HFF-Myc (cell line): Measurements from ENCODE around the gene FOXC1.
A peak's percentile ranks its signal among the peaks of the same experiment; 100 is the strongest.

Experiments
- DNase-seq: peaks from one replicate; pipeline ENCODE4 v3.0.0-alpha.2; 2011; ENCODE audit warnings: low read depth; ENCODE audit errors: extremely low read depth
- H3K4me3 ChIP-seq: replicated peaks from 2 replicates; pipeline ENCODE4 v1.5.1; 2011; ENCODE audit warnings: low read depth, mild to moderate bottlenecking, control low read depth, low read length
- TF ChIP-seq, protein P1 (sequence below): IDR thresholded peaks from 2 replicates; pipeline ENCODE4 v1.5.1; 2012; ENCODE audit warnings: mild to moderate bottlenecking, low read depth, low read length, control low read depth; ENCODE audit errors: missing control alignments

The FOXC1 gene

DNA sequence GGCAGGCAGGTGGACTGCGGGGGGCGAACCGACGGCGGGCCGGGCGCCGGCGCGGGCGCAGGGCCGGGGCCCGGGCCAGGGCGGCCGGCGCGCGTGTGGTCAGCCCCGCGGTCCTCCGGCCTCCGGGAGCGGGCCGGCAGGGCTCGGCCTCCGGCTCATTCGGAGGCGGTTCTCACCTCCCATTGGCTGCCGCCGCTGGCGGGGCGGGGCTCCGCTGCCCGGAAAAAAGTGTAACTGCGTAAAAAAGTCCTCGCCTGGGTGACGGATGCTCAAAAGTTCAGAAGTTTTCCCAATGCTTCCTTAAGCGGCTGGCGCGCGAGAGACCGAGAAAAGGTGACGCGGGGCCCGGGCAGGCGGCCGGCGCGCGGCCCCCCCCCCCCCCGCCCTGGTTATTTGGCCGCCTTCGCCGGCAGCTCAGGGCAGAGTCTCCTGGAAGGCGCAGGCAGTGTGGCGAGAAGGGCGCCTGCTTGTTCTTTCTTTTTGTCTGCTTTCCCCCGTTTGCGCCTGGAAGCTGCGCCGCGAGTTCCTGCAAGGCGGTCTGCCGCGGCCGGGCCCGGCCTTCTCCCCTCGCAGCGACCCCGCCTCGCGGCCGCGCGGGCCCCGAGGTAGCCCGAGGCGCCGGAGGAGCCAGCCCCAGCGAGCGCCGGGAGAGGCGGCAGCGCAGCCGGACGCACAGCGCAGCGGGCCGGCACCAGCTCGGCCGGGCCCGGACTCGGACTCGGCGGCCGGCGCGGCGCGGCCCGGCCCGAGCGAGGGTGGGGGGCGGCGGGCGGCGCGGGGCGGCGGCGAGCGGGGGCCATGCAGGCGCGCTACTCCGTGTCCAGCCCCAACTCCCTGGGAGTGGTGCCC is at the start of gene FOXC1:
FOXC1 (plus strand) TSS at position 268 of the 849 bp plus-strand sequence; CDS start at position 799, 531 bp downstream.
- TF ChIP-seq, protein P1, sequence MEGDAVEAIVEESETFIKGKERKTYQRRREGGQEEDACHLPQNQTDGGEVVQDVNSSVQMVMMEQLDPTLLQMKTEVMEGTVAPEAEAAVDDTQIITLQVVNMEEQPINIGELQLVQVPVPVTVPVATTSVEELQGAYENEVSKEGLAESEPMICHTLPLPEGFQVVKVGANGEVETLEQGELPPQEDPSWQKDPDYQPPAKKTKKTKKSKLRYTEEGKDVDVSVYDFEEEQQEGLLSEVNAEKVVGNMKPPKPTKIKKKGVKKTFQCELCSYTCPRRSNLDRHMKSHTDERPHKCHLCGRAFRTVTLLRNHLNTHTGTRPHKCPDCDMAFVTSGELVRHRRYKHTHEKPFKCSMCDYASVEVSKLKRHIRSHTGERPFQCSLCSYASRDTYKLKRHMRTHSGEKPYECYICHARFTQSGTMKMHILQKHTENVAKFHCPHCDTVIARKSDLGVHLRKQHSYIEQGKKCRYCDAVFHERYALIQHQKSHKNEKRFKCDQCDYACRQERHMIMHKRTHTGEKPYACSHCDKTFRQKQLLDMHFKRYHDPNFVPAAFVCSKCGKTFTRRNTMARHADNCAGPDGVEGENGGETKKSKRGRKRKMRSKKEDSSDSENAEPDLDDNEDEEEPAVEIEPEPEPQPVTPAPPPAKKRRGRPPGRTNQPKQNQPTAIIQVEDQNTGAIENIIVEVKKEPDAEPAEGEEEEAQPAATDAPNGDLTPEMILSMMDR: no peak
- DNase-seq: peak; percentile 77
- peak within 1 kb of the TSS; percentile 72 for H3K4me3 ChIP-seq

DNA sequence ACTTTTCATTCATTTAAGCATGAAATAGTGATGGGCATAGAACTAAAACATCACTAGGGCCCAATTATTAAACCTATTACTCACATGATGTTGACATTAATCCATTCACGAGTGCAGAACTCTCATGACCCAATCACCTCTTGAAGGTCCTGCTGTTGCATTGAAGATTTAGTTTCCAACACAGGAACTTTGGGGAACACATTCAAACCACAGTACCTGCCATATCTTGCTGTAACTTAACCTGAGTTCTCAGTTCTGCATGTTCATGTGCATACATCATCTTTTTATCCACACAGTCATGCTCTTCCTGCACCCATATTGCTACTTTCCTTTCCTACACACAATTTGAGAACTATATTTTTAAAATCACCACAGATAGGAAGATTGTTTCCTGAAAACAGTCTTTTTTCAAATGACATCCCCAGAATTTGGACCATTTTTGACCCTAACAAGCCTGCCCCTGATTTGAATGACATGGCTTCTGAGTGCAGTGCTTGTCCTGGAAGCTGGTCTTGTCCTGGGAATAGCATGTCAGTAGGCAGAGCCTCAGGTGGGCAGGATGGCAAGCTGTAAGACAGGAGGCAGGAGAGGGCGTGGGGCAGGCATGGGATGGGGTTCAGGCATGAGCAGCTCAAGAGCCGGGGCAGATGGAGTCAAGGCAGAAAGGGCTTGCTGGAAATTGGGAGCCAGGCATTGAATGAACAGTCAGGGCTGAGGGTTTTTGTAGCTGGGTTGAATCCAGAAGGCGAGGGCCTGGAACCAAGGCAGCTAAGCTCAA is 49.2 kb upstream of the FOXC1 start:
- TF ChIP-seq, protein P1: no peak
- DNase-seq: no peak
- H3K4me3 ChIP-seq: no peak overlapping the region

DNA sequence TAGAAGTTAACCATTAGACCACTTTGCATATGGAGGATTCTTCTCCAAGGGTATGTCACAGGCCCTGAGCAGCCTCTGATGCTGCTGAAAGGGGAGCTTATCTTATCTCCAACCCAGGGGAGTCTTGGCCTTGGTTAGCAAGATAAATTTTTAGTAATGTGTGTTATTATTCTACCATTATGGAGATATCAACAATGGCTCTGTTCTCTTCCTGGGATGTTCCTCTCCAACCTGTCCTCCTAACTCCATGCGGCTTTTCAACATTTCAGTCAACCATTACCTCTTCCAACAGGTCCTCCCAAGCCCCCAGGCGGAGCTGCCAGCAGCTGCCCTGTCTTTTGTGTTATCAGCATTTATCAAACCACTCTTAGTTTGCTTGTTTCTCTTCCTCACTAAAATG is 48.4 kb upstream of the FOXC1 start:
- H3K4me3 ChIP-seq: no peak overlapping the region
- DNase-seq: no peak
- TF ChIP-seq, protein P1: no peak

DNA sequence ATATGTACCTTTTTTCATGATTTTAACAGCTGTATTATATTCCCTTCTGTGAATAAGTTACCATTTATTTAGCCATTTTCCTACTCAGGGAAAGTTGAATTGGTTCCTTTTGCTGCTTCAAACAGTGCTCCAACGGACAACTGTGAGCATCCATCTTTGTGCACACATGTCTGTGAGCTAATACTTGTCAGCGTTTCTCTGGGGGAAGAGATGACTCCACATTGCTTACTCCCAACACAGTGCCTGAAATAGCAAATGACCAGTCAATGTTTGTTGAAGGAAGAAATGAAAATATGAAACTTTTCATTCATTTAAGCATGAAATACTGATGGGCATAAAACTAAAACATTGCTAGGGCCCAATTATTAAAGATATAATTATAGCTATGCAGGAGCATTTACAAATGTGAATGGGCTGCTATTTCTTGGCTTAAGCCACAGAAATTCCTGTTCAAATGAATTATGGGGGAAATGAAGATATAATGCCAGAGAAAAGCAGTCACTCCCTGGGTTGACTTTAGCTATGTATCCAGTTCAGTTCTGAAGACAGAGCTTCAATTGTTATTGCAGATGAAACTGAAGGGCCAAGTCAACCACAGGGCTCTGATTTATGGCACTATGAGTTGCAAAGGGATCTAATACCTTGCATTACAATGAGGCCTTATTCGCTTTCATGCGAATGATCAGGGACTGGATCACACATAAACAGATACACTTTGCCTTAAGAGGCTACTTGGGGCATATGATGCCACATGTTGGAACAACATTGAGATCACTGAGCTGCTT is 47.4 kb upstream of the FOXC1 start:
- TF ChIP-seq, protein P1: no peak
- no peak overlapping the region for H3K4me3 ChIP-seq
- no peak for DNase-seq

DNA sequence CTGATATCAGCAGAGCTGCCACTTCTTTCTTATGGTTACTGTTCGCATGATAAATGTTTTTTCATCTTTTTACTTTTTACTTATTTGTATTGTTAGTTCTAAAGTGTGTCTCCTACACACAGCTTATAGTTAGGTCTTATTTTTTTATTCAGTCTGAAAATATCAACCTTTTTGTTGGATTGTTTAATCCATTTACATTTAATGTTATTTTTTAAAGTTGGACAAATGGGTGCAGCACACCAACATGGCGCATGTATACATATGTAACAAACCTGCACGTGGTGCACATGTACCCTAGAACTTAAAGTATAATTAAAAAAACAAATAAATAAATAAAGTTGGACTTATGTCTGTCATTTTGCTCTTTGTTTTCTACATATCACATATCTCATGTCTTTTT is 40.3 kb upstream of the FOXC1 start:
- no peak for DNase-seq
- TF ChIP-seq, protein P1: no peak
- H3K4me3 ChIP-seq: no peak overlapping the region

DNA sequence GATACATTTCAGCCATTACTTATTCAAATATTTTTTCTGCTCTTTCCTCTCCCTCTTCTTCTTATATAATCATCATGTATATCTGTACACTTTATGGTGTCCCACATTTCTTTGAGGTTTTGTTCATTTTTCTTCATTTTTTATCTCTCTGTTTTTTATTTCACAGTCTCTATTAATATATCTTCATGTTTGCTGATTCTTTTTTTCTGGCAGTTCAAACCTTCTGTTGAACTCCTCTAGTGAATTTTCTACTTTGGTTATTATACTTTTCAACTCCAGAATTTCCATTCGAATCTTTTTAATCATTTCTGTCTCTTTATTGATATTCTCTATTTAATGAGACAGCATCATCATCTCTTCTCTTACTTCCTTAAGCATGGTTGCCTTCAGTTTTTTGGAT is 38.9 kb upstream of the FOXC1 start:
- H3K4me3 ChIP-seq: no peak overlapping the region
- TF ChIP-seq, protein P1: no peak
- no peak for DNase-seq
